ENCODE measurements around the gene KEAP1. TPM values are rescaled to one million over a fixed set of nuclear protein-coding genes. Genes with fewer than 3 reads are reported as not detected.
"Not testable (repeated sequence)": the region's sequence is repeated elsewhere in the genome, so short reads cannot be mapped to it uniquely, and the experiment has no call there.

KEAP1 gene
- polyA plus RNA-seq, 1 donor from 2014 or later = 39.0 TPM

DNA sequence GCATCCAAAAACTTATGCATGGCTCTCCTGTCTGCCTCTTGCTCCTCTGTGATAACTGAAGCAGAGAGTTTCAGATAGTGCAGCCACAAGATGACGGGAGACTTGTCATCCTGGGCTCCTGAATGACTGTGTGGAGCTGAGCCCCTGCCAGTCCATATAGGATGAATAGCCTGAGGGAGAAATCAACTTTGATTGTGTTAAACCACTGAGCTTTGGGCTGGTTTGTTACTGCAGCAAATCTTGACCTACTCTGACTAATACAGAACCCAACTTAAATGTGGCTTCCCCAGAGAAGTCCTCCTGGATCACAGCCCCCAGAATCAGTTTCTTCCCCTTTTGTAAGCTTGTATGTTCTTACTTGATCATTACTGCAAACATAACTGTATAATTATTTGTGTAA, 29.3 kb upstream of the KEAP1 start:
- TF ChIP-seq MXI1 (conservative IDR thresholded peaks at IDR 0.05; ENCODE audit: poor library complexity, severe bottlenecking) = no peak
- TF ChIP-seq RAD21 (conservative IDR thresholded peaks at IDR 0.05) = no peak
- no peak for TF ChIP-seq TAF1 (IDR thresholded peaks at IDR 0.05; ENCODE audit: low read depth)
- TF ChIP-seq POLR2AphosphoS5 (IDR thresholded peaks at IDR 0.05) = no peak
- TF ChIP-seq, protein P1, sequence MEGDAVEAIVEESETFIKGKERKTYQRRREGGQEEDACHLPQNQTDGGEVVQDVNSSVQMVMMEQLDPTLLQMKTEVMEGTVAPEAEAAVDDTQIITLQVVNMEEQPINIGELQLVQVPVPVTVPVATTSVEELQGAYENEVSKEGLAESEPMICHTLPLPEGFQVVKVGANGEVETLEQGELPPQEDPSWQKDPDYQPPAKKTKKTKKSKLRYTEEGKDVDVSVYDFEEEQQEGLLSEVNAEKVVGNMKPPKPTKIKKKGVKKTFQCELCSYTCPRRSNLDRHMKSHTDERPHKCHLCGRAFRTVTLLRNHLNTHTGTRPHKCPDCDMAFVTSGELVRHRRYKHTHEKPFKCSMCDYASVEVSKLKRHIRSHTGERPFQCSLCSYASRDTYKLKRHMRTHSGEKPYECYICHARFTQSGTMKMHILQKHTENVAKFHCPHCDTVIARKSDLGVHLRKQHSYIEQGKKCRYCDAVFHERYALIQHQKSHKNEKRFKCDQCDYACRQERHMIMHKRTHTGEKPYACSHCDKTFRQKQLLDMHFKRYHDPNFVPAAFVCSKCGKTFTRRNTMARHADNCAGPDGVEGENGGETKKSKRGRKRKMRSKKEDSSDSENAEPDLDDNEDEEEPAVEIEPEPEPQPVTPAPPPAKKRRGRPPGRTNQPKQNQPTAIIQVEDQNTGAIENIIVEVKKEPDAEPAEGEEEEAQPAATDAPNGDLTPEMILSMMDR (IDR thresholded peaks at IDR 0.05; ENCODE audit: poor library complexity, severe bottlenecking) = no peak
- TF ChIP-seq EZH2 (IDR thresholded peaks at IDR 0.05; ENCODE audit: borderline replicate concordance, insufficient read depth, low read length, poor library complexity, severe bottlenecking) = no peak
- no peak for TF ChIP-seq EP300 (conservative IDR thresholded peaks at IDR 0.05; ENCODE audit: poor library complexity, severe bottlenecking)
- TF ChIP-seq, protein P2, sequence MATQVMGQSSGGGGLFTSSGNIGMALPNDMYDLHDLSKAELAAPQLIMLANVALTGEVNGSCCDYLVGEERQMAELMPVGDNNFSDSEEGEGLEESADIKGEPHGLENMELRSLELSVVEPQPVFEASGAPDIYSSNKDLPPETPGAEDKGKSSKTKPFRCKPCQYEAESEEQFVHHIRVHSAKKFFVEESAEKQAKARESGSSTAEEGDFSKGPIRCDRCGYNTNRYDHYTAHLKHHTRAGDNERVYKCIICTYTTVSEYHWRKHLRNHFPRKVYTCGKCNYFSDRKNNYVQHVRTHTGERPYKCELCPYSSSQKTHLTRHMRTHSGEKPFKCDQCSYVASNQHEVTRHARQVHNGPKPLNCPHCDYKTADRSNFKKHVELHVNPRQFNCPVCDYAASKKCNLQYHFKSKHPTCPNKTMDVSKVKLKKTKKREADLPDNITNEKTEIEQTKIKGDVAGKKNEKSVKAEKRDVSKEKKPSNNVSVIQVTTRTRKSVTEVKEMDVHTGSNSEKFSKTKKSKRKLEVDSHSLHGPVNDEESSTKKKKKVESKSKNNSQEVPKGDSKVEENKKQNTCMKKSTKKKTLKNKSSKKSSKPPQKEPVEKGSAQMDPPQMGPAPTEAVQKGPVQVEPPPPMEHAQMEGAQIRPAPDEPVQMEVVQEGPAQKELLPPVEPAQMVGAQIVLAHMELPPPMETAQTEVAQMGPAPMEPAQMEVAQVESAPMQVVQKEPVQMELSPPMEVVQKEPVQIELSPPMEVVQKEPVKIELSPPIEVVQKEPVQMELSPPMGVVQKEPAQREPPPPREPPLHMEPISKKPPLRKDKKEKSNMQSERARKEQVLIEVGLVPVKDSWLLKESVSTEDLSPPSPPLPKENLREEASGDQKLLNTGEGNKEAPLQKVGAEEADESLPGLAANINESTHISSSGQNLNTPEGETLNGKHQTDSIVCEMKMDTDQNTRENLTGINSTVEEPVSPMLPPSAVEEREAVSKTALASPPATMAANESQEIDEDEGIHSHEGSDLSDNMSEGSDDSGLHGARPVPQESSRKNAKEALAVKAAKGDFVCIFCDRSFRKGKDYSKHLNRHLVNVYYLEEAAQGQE (IDR thresholded peaks at IDR 0.05; ENCODE audit: borderline replicate concordance) = no peak
- TF ChIP-seq SMC3 (conservative IDR thresholded peaks at IDR 0.05; ENCODE audit: poor library complexity) = no peak
- Histone ChIP-seq H3F3A (ENCODE audit: insufficient read depth, low read length, poor library complexity, severe bottlenecking) (no peaks in the 10 kb centered on the region), H3K4me2 (ENCODE audit: low read length) (no peak overlapping the region), H3K79me2 (replicated peaks; ENCODE audit: insufficient read depth, low read length) (no peaks in the 10 kb centered on the region), H3K4me3 (ENCODE audit: low read length) (no peak overlapping the region), H3K9me3 (ENCODE audit: low read length) (no peaks in the 10 kb centered on the region), H3K27ac (ENCODE audit: low read length) (no peak overlapping the region), H4K20me1 (ENCODE audit: insufficient read depth) (no peaks in the 10 kb centered on the region), H2AFZ (ENCODE audit: low read depth, low read length) (no peak overlapping the region), H3K9me2 (ENCODE audit: insufficient read depth, low read length) (no peaks in the 10 kb centered on the region), H3K36me3 (ENCODE audit: insufficient read depth, low read length) (no peaks in the 10 kb centered on the region), H3K9ac (ENCODE audit: low read length) (no peak overlapping the region), H3K27me3 (ENCODE audit: insufficient read depth, low read depth, low read length) (no peaks in the 10 kb centered on the region)

- H3K79me2 ChIP-seq (replicated peaks; ENCODE audit: insufficient read depth, low read length); H3K9me2 ChIP-seq (ENCODE audit: insufficient read depth, low read length); H3F3A ChIP-seq (ENCODE audit: insufficient read depth, low read length, poor library complexity, severe bottlenecking); H3K4me2 ChIP-seq (ENCODE audit: low read length); H4K20me1 ChIP-seq (ENCODE audit: insufficient read depth); H3K27me3 ChIP-seq (ENCODE audit: insufficient read depth, low read depth, low read length); H3K27ac ChIP-seq (ENCODE audit: low read length); H3K9ac ChIP-seq (ENCODE audit: low read length); H3K4me3 ChIP-seq (ENCODE audit: low read length); H3K36me3 ChIP-seq (ENCODE audit: insufficient read depth, low read length); H3K9me3 ChIP-seq (ENCODE audit: low read length); H2AFZ ChIP-seq (ENCODE audit: low read depth, low read length): not testable (repeated sequence)
Observed at GRCh38 chr19:10526887-10527286, 23.7 kb upstream of the KEAP1 start.

DNA sequence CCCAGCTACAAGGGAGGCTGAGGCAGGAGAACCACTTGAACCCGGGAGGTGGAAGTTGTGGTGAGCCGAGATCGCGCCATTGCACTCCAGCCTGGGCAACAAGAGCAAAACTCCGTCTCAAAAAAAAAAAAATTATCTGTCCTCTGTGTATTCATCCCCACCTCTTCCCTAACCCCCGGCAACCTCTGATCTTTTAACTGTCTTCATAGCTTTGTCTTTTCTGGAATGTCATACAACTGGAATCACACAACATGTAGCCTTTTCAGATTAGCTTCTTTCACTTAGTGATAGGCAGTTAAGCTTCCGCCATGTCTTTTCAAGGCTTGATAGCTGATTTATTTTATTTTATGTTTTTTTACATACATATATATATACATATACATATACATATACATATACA, 22.5 kb upstream of the KEAP1 start:
- H3K9ac ChIP-seq (ENCODE audit: low read length) = no peak overlapping the region
- H4K20me1 ChIP-seq (ENCODE audit: insufficient read depth) = no peaks in the 10 kb centered on the region
- no peak overlapping the region for H3K4me3 ChIP-seq (ENCODE audit: low read length)
- H3K27ac ChIP-seq (ENCODE audit: low read length) = no peak overlapping the region
- H3K9me2 ChIP-seq (ENCODE audit: insufficient read depth, low read length) = no peaks in the 10 kb centered on the region
- TF ChIP-seq, protein P2 (IDR thresholded peaks at IDR 0.05; ENCODE audit: borderline replicate concordance) = no peak
- TF ChIP-seq, protein P1 (IDR thresholded peaks at IDR 0.05; ENCODE audit: poor library complexity, severe bottlenecking) = no peak
- TF ChIP-seq EP300 (conservative IDR thresholded peaks at IDR 0.05; ENCODE audit: poor library complexity, severe bottlenecking) (no peak), TAF1 (IDR thresholded peaks at IDR 0.05; ENCODE audit: low read depth) (no peak), SMC3 (conservative IDR thresholded peaks at IDR 0.05; ENCODE audit: poor library complexity) (no peak), POLR2AphosphoS5 (IDR thresholded peaks at IDR 0.05) (no peak), EZH2 (IDR thresholded peaks at IDR 0.05; ENCODE audit: borderline replicate concordance, insufficient read depth, low read length, poor library complexity, severe bottlenecking) (no peak)
- no peaks in the 10 kb centered on the region for H3K79me2 ChIP-seq (replicated peaks; ENCODE audit: insufficient read depth, low read length)
- no peaks in the 10 kb centered on the region for H3F3A ChIP-seq (ENCODE audit: insufficient read depth, low read length, poor library complexity, severe bottlenecking)
- no peak overlapping the region for H3K4me2 ChIP-seq (ENCODE audit: low read length)
- no peaks in the 10 kb centered on the region for H3K36me3 ChIP-seq (ENCODE audit: insufficient read depth, low read length)
- H3K9me3 ChIP-seq (ENCODE audit: low read length) = no peaks in the 10 kb centered on the region
- H2AFZ ChIP-seq (ENCODE audit: low read depth, low read length) = no peak overlapping the region
- no peaks in the 10 kb centered on the region for H3K27me3 ChIP-seq (ENCODE audit: insufficient read depth, low read depth, low read length)

All from neural cell (in vitro differentiated cells).